Trophoblast cell (in vitro differentiated cells and primary cell): Measurements from ENCODE around the gene TNFRSF6B.

Source experiments
- DNase-seq, 2 donors: peaks; one replicate each; pipeline ENCODE4 v3.0.0-alpha.2; 2016
- H2AFZ ChIP-seq: 2 replicates; pipeline ENCODE4 v1.6.1; 2013; ENCODE audit warnings: low read length, moderate library complexity, mild to moderate bottlenecking; ENCODE audit not compliant: insufficient read depth, poor library complexity
- H2AK5ac ChIP-seq: 2 replicates; pipeline ENCODE4 v1.6.1; 2013; ENCODE audit warnings: mild to moderate bottlenecking, low read length
- H2BK120ac ChIP-seq: 2 replicates; pipeline ENCODE4 v1.6.1; 2013; ENCODE audit warnings: low read length, mild to moderate bottlenecking, moderate library complexity; ENCODE audit not compliant: insufficient read depth, poor library complexity
- H2BK12ac ChIP-seq: 2 replicates; pipeline ENCODE4 v1.6.1; 2013; ENCODE audit warnings: mild to moderate bottlenecking, low read length, moderate library complexity
- H2BK5ac ChIP-seq: 2 replicates; pipeline ENCODE4 v1.6.1; 2013; ENCODE audit warnings: low read length, low read depth, moderate library complexity, mild to moderate bottlenecking; ENCODE audit not compliant: poor library complexity
- H3K14ac ChIP-seq: 2 replicates; pipeline ENCODE4 v1.6.1; 2013; ENCODE audit warnings: mild to moderate bottlenecking, low read length
- H3K18ac ChIP-seq: 2 replicates; pipeline ENCODE4 v1.6.1; 2013; ENCODE audit warnings: mild to moderate bottlenecking, low read length
- H3K23ac ChIP-seq: 2 replicates; pipeline ENCODE4 v1.6.1; 2013; ENCODE audit warnings: low read length
- H3K27ac ChIP-seq: 2 replicates; pipeline ENCODE4 v1.5.1; 2013; ENCODE audit warnings: low read depth, mild to moderate bottlenecking, inconsistent platforms, low read length, moderate library complexity
- H3K27me3 ChIP-seq: 2 replicates; pipeline ENCODE4 v1.6.1; 2013; ENCODE audit warnings: inconsistent platforms, mild to moderate bottlenecking, low read length, moderate library complexity; ENCODE audit not compliant: insufficient read depth
- H3K36me3 ChIP-seq, 2 experiments: 1 replicate in 1 of 2; 2 replicates in 1 of 2; pipeline ENCODE4 v1.6.1; 2013; ENCODE audit warnings: low read length in 2 of 2, mild to moderate bottlenecking in 2 of 2, moderate library complexity in 1 of 2; ENCODE audit not compliant: insufficient read depth in 2 of 2, control insufficient read depth in 1 of 2
- H3K4ac ChIP-seq: 2 replicates; pipeline ENCODE4 v1.6.1; 2013; ENCODE audit warnings: low read depth, mild to moderate bottlenecking, low read length, moderate library complexity
- H3K4me1 ChIP-seq, 2 experiments: 1 replicate in 1 of 2; 2 replicates in 1 of 2; pipeline ENCODE4 v1.6.1; 2013; ENCODE audit warnings: low read length in 2 of 2, mild to moderate bottlenecking in 2 of 2, moderate library complexity in 1 of 2; ENCODE audit not compliant: insufficient read depth in 2 of 2, control insufficient read depth in 1 of 2
- H3K4me2 ChIP-seq: 2 replicates; pipeline ENCODE4 v1.6.1; 2013; ENCODE audit warnings: inconsistent platforms, mild to moderate bottlenecking, low read length, moderate library complexity
- H3K4me3 ChIP-seq: 2 replicates; pipeline ENCODE4 v1.5.1; 2013; ENCODE audit warnings: mild to moderate bottlenecking, low read depth, low read length, inconsistent platforms
- H3K79me1 ChIP-seq: one replicate; pipeline ENCODE4 v1.6.1; 2013; ENCODE audit warnings: low read length
- H3K79me2 ChIP-seq: 2 replicates; pipeline ENCODE4 v1.6.1; 2013; ENCODE audit warnings: low read length, mild to moderate bottlenecking; ENCODE audit not compliant: control insufficient read depth, insufficient read depth, poor library complexity
- H3K9ac ChIP-seq: 2 replicates; pipeline ENCODE4 v1.6.1; 2013; ENCODE audit warnings: mild to moderate bottlenecking, low read length
- H3K9me3 ChIP-seq: 2 replicates; pipeline ENCODE4 v1.6.1; 2013; ENCODE audit warnings: low read depth, mild to moderate bottlenecking, control low read depth, inconsistent platforms, low read length; ENCODE audit not compliant: insufficient read depth
- H4K12ac ChIP-seq: 2 replicates; pipeline ENCODE4 v1.6.1; 2013; ENCODE audit warnings: low read depth, mild to moderate bottlenecking, low read length, moderate library complexity
- H4K8ac ChIP-seq: 2 replicates; pipeline ENCODE4 v1.6.1; 2013; ENCODE audit warnings: low read depth, mild to moderate bottlenecking, low read length, moderate library complexity
- H4K91ac ChIP-seq: one replicate; pipeline ENCODE4 v1.6.1; 2013; ENCODE audit warnings: low read depth, mild to moderate bottlenecking, low read length, moderate library complexity
- WGBS: extraction: QIAGEN DNeasy Blood & Tissue Kit; methylation state at CpG from one replicate; pipeline ENCODE4 v1.1.7; 2013; ENCODE audit warnings: missing lambda C conversion rate; ENCODE audit not compliant: insufficient read length, insufficient coverage; ENCODE audit errors: extremely low coverage; 5-methylcytosine and 5-hydroxymethylcytosine counted together

Gene TNFRSF6B

DNA sequence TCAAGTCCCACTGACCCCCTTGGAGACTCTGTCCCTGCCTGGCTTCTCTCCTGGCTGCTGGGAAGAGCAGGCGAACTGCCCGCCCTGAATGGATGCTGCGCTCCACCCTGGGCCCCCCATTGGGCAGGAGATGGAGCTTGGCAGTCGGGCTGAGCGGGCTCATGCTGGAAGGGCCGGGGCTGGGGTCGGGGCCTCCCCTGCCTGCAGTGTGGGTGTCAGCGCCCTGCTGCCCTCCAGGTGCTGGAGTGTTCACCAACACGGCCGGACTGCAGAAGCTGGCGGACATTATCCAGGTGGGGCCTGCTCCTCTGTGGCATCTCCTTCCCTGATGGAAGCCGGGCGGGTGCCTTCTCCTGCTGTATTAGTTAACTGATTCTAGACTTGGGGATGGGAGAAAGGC is 16.0 kb upstream of the TNFRSF6B start:
- no peak overlapping the region for H3K27ac ChIP-seq
- no peak overlapping the region for H2BK120ac ChIP-seq
- H3K9me3 ChIP-seq, result peaks cover 8% of the 10 kb centered on the region
- no peak overlapping the region for H3K14ac ChIP-seq
- H3K27me3 ChIP-seq, result no peaks in the 10 kb centered on the region
- H3K79me2 ChIP-seq, result peaks cover 6% of the 10 kb centered on the region
- H4K8ac ChIP-seq, result no peak overlapping the region
- no peak overlapping the region for H3K18ac ChIP-seq
- peaks cover 22 to 37% of the 10 kb centered on the region in 2 experiments for H3K36me3 ChIP-seq
- no peak overlapping the region for H3K4me3 ChIP-seq
- no peak overlapping the region for H2BK5ac ChIP-seq
- no peak for DNase-seq
- H3K23ac ChIP-seq, result no peak overlapping the region
- no peak overlapping the region for H2AK5ac ChIP-seq
- H4K91ac ChIP-seq, result no peak overlapping the region
- no peak overlapping the region for H2BK12ac ChIP-seq
- no peak overlapping the region for H3K4ac ChIP-seq
- no CpG with 5 or more reads among the region's 13 CpGs for WGBS
- peaks cover 19 to 20% of the 10 kb centered on the region in 2 experiments for H3K4me1 ChIP-seq
- no peak overlapping the region for H4K12ac ChIP-seq
- no peak overlapping the region for H3K4me2 ChIP-seq
- H3K79me1 ChIP-seq, result peaks cover 12% of the 10 kb centered on the region
- no peak overlapping the region for H2AFZ ChIP-seq
- H3K9ac ChIP-seq, result no peak overlapping the region

DNA sequence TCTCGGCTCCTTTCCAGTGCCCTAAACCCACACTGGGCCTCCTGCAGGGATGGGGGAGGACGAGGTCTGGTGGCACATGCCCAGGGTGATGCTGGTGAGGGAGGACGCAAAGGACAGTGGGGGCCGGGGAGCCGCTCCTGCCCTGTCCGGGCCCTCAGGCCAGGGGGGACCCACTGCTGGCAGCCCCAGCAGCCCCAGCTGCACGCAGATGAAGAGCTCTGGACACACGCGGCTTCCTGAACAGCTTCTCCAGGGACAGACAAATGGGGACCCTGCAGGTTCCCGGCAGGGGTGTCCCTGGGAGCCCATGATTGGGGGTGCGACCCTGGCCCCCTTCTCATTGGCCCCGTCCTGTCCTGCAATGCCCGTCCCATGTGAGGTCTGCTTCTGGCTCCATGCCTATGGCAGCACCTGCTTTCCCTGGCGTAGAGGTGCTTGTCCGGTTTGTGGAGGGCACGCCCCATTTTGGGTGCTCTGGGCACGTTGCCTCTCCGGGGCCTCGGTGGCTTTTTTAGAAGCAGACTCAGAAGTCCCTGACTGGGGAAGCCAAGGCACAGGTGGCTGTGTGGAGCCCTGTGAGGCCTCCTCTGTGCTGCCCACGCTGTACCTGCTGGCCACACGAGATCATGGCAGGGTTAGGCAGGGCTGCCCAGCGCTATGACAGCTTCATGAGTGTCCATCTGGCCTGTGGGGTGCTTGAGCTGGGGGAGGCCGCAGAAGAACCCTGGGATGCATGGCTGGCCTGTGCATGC is 15.4 kb upstream of the TNFRSF6B start:
- peak overlapping the region; percentile 38 for H2BK12ac ChIP-seq
- H3K4me1 ChIP-seq, result peaks cover 22 to 24% of the 10 kb centered on the region in 2 experiments
- H3K9me3 ChIP-seq, result peaks cover 8% of the 10 kb centered on the region
- WGBS, result no CpG with 5 or more reads among the region's 23 CpGs
- H4K91ac ChIP-seq, result peak overlapping the region; percentile 85
- H4K8ac ChIP-seq, result peak overlapping the region; percentile 66
- no peak overlapping the region for H3K23ac ChIP-seq
- H3K4me2 ChIP-seq, result no peak overlapping the region
- peak overlapping the region; percentile 88 for H3K27ac ChIP-seq
- no peaks in the 10 kb centered on the region for H3K27me3 ChIP-seq
- peak overlapping the region; percentile 85 for H2AK5ac ChIP-seq
- H2AFZ ChIP-seq, result peak overlapping the region; percentile 53
- no peak overlapping the region for H3K4me3 ChIP-seq
- H3K36me3 ChIP-seq, result peaks cover 16 to 33% of the 10 kb centered on the region in 2 experiments
- peak overlapping the region; percentile 88 for H2BK5ac ChIP-seq
- peak overlapping the region; percentile 82 for H2BK120ac ChIP-seq
- H3K79me2 ChIP-seq, result peaks cover 6% of the 10 kb centered on the region
- peak overlapping the region; percentile 22 for H4K12ac ChIP-seq
- no peak for DNase-seq
- H3K9ac ChIP-seq, result no peak overlapping the region
- H3K14ac ChIP-seq, result peak overlapping the region; percentile 72
- H3K18ac ChIP-seq, result peak overlapping the region; percentile 56
- peaks cover 14% of the 10 kb centered on the region for H3K79me1 ChIP-seq
- peak overlapping the region; percentile 23 for H3K4ac ChIP-seq

DNA sequence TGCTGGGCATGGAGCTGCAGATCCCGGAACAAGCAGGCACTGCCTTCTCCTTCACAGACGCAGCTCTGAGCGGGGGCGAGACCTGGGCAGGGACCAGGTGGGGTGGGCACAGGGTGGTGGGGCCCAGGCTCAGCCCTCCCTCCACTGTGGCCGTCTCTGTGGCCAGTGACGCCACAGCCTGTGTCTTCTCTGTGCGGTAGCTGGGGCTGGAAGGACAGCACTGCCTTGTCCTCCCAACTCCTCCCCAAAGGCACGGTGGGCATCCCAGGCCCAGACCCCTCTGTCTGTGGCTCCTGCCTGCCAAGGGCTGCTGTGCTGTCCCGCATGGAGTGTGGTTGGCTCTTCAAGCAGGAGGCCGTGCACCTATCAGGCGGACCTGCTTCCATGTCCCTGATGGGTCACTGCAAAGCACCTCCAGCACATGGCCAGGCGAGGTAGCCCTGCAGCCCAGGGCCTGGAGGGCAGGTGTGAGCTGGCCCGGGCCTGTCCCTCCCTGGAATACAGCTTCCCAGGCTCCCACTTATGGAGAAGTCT is 14.8 kb upstream of the TNFRSF6B start:
- H3K9me3 ChIP-seq, result peaks cover 6% of the 10 kb centered on the region
- H2BK12ac ChIP-seq, result peak overlapping the region; percentile 38
- H3K79me2 ChIP-seq, result peaks cover 6% of the 10 kb centered on the region
- H3K4me2 ChIP-seq, result no peak overlapping the region
- H3K27ac ChIP-seq, result peak overlapping the region; percentile 88
- H2BK5ac ChIP-seq, result peak overlapping the region; percentile 88
- H3K36me3 ChIP-seq, result peaks cover 14 to 29% of the 10 kb centered on the region in 2 experiments
- no peaks in the 10 kb centered on the region for H3K27me3 ChIP-seq
- H3K23ac ChIP-seq, result no peak overlapping the region
- peak overlapping the region; percentile 53 for H2AFZ ChIP-seq
- peak overlapping the region; percentile 85 for H2AK5ac ChIP-seq
- H3K79me1 ChIP-seq, result peaks cover 20% of the 10 kb centered on the region
- H3K14ac ChIP-seq, result peak overlapping the region; percentile 72
- peak overlapping the region; percentile 56 for H3K18ac ChIP-seq
- no peak overlapping the region for H3K9ac ChIP-seq
- peak overlapping the region; percentile 85 for H4K91ac ChIP-seq
- H3K4me3 ChIP-seq, result no peak overlapping the region
- H4K8ac ChIP-seq, result peak overlapping the region; percentile 66
- peaks cover 29 to 30% of the 10 kb centered on the region in 2 experiments for H3K4me1 ChIP-seq
- WGBS, result no CpG with 5 or more reads among the region's 13 CpGs
- peak overlapping the region; percentile 23 for H3K4ac ChIP-seq
- peak in 1 of 2 donors; percentile 12 for DNase-seq
- H2BK120ac ChIP-seq, result peak overlapping the region; percentile 82
- H4K12ac ChIP-seq, result peak overlapping the region; percentile 22

DNA sequence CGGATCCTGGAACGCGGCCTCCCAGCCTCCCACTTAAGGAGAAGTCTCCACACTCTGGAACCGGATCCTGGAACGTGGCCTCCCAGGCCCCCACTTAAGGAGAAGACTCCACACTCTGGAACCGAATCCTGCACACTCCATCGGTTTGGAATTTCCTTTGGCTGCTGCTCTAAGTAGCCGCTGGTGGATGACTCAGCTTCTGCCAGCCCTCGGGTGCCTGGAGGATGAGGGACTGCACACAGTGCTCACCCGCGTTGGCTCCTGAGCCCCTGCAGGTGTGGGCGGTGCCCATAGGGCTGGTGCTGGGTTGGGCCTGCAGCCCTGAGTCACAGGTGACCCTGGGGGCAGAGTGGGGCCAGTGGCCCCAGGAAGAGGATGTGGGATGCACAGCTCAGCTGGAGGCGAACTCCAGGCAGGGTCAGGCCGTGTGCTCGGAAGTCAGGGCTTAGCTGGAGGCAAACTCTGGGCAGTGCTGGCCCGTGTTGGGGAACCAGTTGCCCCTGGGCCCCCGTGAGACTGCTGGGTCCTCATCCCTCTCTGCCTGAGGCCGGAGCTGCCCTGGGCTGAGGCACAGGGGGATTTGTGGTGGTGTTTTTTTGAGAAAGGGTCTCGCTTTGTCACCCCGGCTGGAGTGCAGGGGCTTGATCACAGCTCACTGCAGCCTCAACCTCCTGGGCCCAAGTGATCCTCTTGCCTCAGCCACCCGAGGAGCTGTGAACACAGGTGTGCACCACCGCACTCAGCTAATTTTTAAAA is 13.9 kb upstream of the TNFRSF6B start:
- no peaks in the 10 kb centered on the region for H3K27me3 ChIP-seq
- no peak overlapping the region for H3K4me3 ChIP-seq
- H3K36me3 ChIP-seq, result peaks cover 11 to 25% of the 10 kb centered on the region in 2 experiments
- no peak overlapping the region for H4K12ac ChIP-seq
- peaks cover 6% of the 10 kb centered on the region for H3K9me3 ChIP-seq
- H3K27ac ChIP-seq, result peak overlapping the region; percentile 88
- H3K4me2 ChIP-seq, result peak overlapping the region; percentile 23
- peak overlapping the region; percentile 85 for H4K91ac ChIP-seq
- H2BK12ac ChIP-seq, result peak overlapping the region; percentile 39
- peaks cover 6% of the 10 kb centered on the region for H3K79me2 ChIP-seq
- no peak overlapping the region for H3K4ac ChIP-seq
- H3K14ac ChIP-seq, result peak overlapping the region; percentile 48
- H4K8ac ChIP-seq, result peak overlapping the region; percentile 55
- peaks cover 37 to 39% of the 10 kb centered on the region in 2 experiments for H3K4me1 ChIP-seq
- WGBS, result no CpG with 5 or more reads among the region's 22 CpGs
- peak overlapping the region; percentile 88 for H2BK5ac ChIP-seq
- no peak overlapping the region for H3K9ac ChIP-seq
- peak overlapping the region; percentile 46 for H2BK120ac ChIP-seq
- peak; percentile 99 to 100 for DNase-seq
- peak overlapping the region; percentile 11 for H3K18ac ChIP-seq
- peaks cover 27% of the 10 kb centered on the region for H3K79me1 ChIP-seq
- H2AK5ac ChIP-seq, result peak overlapping the region; percentile 7
- H3K23ac ChIP-seq, result no peak overlapping the region
- H2AFZ ChIP-seq, result peak overlapping the region; percentile 6
